Fibroblast of gingiva (primary cell): ENCODE data around the gene CAST.

ENCODE experiments used
- DNase-seq: peaks from one replicate; pipeline ENCODE4 v3.0.0-alpha.2; 2011; ENCODE audit warnings: low read depth

CAST gene

GRCh38 chr5:96745844-96746531, 83.8 kb downstream of the CAST start:
- DNase-seq, result peak; percentile 50

- DNase-seq, result peak; percentile 19
Observed at GRCh38 chr5:96747720-96748119, 85.5 kb downstream of the CAST start.

- DNase-seq, result no peak
Observed at GRCh38 chr5:96750110-96750822, 88.1 kb downstream of the CAST start.

GRCh38 chr5:96751203-96752169, 89.3 kb downstream of the CAST start:
- DNase-seq, result no peak

GRCh38 chr5:96752341-96753016, 90.3 kb downstream of the CAST start:
- DNase-seq, result peak; percentile 54

- DNase-seq, result no peak
Observed at GRCh38 chr5:96753017-96753397, 90.8 kb downstream of the CAST start.

- no peak for DNase-seq
Observed at GRCh38 chr5:96753848-96754247, 91.7 kb downstream of the CAST start.

- DNase-seq, result no peak
Observed at GRCh38 chr5:96755851-96756250, 93.7 kb downstream of the CAST start.

- no peak for DNase-seq
Observed at GRCh38 chr5:96756985-96757384, 94.8 kb downstream of the CAST start.

GRCh38 chr5:96758621-96759020, 96.4 kb downstream of the CAST start:
- DNase-seq, result no peak

- DNase-seq, result peak; percentile 35
Observed at GRCh38 chr5:96761618-96762017, 99.4 kb downstream of the CAST start.

- no peak for DNase-seq
Observed at GRCh38 chr5:96763026-96763425, 100.8 kb downstream of the CAST start.

- no peak for DNase-seq
Observed at GRCh38 chr5:96765043-96765442, 102.9 kb downstream of the CAST start.

- no peak for DNase-seq
Observed at GRCh38 chr5:96768708-96769251, 106.6 kb downstream of the CAST start.

- DNase-seq, result no peak
Observed at GRCh38 chr5:96771395-96771794, 109.2 kb downstream of the CAST start.

- DNase-seq, result no peak
Observed at GRCh38 chr5:96772111-96772510, 109.9 kb downstream of the CAST start.

- DNase-seq, result no peak
Observed at GRCh38 chr5:96772542-96772941, 110.4 kb downstream of the CAST start.

- DNase-seq, result no peak
Observed at GRCh38 chr5:96775050-96775449, 112.9 kb downstream of the CAST start.

- DNase-seq, result no peak
Observed at GRCh38 chr5:96775689-96776088, 113.5 kb downstream of the CAST start.

GRCh38 chr5:96776621-96777020, 114.4 kb downstream of the CAST start:
- no peak for DNase-seq

GRCh38 chr5:96778409-96778808, 116.2 kb downstream of the CAST start:
- peak; percentile 14 for DNase-seq

- no peak for DNase-seq
Observed at GRCh38 chr5:96780626-96781025, 118.5 kb downstream of the CAST start.
